SK-N-MC (cell line): Measurements from ENCODE around the gene FLCN.

ENCODE experiments used
- EZH2 ChIP-seq: fragments of 200-600 bp; sonication (generic); IDR thresholded peaks from one replicate; pipeline ENCODE4 v1.6.1; 2017; ENCODE audit warnings: antibody characterized with exemption
- FOXP2 ChIP-seq: optimal IDR thresholded peaks from 2 replicates; pipeline ENCODE3; 2011; ENCODE audit warnings: mild to moderate bottlenecking, moderate library complexity; ENCODE audit not compliant: insufficient read depth; ENCODE audit errors: extremely low read length, control extremely low read depth
- POLR2AphosphoS5 ChIP-seq: IDR thresholded peaks from 2 replicates; pipeline ENCODE4 v1.6.1; 2012; ENCODE audit warnings: mild to moderate bottlenecking, low read depth, low read length, borderline replicate concordance

GRCh38 chr17:17198281-17198680 is 38.7 kb downstream of the FLCN start:
- TF ChIP-seq POLR2AphosphoS5 = no peak
- no peak for TF ChIP-seq EZH2
- no peak for TF ChIP-seq FOXP2
